Activated T-helper 1 cell treated with Interleukin-2 at 50 U/mL for 16 hours (primary cell): Measurements from ENCODE around the gene MRPL14.

Experiments used
- DNase-seq: peaks from one replicate; pipeline ENCODE4 v3.0.0-alpha.2; 2020; ENCODE audit warnings: low read depth

Gene MRPL14

DNA sequence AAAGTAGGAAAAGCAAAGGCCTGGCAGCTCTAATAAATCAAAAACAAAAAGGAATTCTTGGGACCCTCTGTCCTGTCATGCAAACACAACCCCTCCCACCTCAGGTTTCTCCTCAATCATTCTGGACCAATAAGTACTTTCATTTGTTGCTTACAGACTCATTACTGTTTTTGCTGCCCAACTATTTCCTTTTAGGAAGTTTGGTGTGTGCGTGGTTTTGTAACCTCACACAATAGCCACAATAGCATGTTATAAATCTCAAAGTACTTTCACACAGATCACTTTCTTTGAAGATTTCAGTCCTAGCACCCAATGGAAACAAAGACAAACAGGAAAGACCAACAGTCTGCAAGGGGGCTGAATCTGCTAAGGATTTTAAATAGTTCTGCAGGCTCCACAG is 4.5 kb downstream of the MRPL14 start:
- no peak for DNase-seq

DNA sequence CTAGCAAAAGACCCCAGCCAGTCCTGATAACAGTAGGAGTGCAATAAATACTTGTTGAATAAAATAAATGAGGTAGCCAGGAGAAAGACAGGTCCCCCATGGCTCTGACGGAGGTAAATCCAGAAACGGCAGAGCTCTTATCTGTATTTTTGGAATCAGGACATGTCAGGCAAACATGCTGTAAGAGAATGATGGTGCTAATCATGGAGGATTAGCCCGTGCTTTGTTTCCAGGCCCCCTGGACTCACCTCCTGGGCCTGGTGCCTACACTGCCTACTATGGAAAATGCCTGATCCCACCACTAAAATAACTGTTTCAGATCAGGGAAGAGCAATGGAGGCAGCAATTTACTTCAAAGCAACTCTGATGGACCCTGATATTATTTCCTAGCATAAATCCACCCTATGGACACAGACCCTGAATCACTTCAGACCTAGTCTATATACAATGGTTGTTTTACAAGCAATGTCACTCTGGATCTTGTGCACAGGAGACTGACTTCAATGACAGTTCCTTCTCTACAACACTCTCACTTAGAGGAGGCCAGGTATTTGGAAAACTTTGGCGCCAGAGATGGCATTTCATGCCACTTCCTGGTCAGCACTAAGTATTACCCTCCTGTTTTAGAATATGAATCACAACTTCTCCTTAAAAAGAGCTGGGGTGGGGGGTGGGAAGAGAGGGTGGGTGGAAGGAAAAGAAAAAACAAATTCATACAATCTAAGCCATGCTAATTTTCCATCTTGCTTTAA is 6.4 kb downstream of the MRPL14 start:
- no peak for DNase-seq

DNA sequence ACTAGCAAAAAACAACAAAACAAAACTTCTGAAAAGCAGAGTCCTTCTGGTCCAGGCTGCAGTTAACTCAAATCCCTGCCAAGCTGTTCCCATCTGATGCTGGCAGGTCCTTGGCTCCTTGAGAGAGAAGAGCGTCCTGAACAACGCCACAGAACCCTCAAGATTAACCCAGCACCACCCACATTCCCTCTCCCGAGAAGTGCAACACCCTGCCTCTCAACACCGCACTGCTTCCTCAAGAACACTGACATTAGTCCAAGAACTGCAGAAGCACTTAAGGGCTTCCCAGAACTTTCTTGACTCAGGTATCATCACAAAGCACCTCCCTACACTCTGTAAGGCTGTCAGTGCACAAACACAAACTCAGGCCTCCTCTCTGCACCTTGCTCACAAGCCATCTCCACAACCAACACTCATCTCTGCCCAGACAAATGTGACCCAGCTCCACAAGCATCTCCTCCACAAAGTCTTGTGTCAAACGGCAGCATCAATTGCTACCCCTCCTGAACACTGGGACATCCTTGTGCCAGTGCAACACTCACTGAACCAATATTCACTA is 7.5 kb downstream of the MRPL14 start:
- no peak for DNase-seq

- no peak for DNase-seq
These were observed 9.7 kb downstream of the MRPL14 start for GRCh38 chr6:44117397-44118128.

DNA sequence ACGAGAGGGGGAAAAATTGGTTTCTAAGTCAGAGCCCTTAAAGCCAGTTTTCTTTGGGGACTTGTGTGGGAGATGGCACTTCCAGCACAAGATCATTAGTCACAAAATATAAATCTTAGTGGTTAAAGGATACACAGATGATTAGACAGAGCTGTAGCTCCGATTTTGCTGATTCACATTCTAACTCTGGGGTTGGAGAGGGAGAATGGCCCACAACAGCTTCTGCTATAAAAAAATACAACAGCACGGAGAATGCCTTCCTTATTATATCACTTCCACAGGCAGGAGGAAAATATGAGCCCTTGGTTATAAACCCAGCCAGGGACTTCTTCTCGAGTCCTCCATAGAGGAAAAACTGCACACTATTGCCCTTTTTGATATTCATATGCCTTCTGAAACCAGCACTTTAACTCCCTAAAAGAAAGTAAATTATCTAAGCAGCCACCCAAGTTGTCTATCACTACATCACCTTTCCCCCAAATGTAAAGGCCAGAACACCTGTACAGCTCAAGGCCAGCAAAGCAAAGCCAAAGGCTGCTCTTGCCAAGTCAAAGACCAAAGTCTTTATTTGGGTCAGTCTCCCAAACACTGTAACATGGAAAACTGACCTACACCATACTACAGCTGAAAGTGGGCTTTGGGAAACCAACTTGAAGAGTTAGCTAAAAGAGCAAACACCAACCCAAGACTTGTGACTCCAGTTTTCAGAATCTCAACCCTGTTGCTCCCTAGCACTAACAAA is 10.4 kb downstream of the MRPL14 start:
- DNase-seq = no peak

GRCh38 chr6:44115866-44116265 is 11.4 kb downstream of the MRPL14 start:
- DNase-seq = no peak

- DNase-seq = no peak
These were observed 13.8 kb downstream of the MRPL14 start for GRCh38 chr6:44113414-44113813.

GRCh38 chr6:44111434-44112417 is 15.5 kb downstream of the MRPL14 start:
- no peak for DNase-seq

DNA sequence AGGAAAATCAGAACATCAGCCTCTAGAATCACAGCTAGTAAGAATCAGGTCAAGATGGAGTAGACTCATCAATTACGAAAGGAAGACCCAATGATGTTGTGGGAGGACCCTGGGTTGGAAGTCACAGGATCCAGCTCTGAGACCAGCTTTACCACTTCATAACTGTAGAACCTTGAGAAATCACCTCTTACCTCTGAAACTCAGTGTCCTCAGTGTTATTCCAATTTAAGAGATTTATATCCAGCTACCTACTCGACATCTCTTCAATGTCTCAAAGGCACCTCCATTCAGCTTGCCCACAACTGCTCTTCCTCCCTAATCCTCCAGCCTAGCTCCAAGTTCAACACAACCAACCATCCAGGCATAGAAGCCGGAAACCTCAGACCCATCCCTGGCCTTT is 16.3 kb downstream of the MRPL14 start:
- DNase-seq = no peak

DNA sequence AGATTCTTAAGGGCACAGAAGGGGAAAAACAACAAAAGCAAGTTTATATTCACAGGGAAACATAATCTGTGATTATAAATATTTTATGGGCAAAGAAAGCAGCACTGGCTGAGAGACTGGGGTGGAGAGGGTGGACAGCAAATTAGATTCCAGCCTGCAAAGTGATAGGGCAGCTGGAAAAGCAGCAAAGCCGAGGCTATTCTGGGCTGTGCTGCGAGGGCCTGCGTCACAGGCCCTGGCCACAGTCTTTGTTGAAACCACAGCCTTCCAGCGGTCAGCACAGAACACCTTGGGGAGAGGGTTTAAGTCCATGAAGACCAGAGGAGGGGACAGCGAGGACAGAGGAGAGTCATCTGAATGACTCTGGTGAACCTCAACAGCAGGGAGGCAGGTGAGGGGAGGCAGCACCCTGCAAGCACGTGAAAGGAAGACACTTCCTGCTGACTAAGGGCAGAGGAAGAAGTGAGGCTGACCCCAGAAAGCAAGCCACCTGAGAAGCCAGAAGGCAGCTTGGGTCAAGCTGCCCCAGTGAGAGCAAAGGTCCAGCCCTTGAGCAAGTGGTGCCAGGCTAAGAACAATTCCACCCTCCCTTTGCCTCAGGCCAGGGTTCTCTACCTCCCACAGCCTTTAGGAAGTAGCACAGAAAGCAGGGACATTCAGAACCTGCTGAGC is 17.1 kb downstream of the MRPL14 start:
- no peak for DNase-seq

GRCh38 chr6:44109212-44109611 is 18.0 kb downstream of the MRPL14 start:
- DNase-seq = no peak

GRCh38 chr6:44108471-44108870 is 18.8 kb downstream of the MRPL14 start:
- DNase-seq = no peak

DNA sequence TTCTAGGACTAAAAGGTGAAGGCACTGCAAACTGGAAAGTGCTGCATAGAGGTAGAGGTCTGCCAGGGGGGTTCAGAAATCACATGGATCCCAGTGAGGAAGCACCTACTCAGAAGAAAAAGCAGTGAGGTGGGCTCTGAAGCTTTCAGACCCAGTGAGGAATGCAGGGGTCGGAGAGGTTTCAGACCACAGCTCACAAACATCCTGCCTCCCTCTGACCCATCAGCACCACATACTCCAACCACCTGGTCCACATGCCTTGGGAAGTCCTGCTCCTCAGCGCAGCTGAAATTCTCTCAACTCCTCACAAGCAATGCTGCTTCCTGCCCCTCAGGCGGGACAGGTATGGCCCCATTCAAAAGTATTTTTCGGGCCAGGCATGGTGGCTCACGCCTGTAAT is 20.2 kb downstream of the MRPL14 start:
- no peak for DNase-seq

GRCh38 chr6:44105993-44106740 is 21.1 kb downstream of the MRPL14 start:
- DNase-seq = no peak

DNA sequence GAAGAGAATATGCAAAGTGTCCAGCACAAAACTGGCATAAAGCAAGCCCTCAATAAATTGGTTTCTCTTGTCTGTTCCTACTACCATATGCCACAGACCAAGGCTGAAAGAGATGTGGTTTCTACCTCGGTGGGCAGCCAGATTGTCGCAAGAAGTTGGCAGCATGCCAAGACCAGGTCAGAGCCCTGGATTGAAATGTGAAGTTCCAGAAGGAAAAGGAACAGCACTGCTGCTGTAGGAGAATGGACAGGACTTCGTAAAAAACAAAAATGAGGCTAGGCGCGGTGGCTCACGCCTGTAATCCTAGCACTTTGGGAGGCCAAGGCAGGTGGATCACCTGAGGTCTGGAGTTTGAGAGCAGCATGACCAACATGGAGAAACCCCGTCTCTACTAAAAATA is 22.1 kb downstream of the MRPL14 start:
- no peak for DNase-seq

GRCh38 chr6:44104481-44105021 is 22.7 kb downstream of the MRPL14 start:
- no peak for DNase-seq

DNA sequence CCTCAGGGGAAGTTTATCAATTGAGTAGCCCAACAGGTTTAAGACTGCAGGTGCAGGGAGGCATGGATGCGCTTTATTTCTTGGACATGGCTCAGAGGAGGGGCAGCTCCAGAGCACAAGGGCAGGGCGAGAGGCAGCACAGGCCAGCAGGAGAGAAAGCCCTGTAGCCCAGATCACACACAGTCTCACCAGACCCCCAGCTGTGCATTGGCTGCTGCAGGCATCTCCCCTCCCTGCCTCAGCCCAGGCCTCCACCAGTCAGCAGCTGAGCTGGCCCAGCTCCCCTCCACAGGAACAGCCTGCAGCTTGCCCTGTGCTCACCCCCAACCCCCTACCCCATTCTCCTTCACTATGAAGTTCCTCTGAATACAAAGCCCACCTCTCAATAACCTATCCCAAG is 24.7 kb downstream of the MRPL14 start:
- DNase-seq = no peak

- no peak for DNase-seq
These were observed 25.4 kb downstream of the MRPL14 start for GRCh38 chr6:44101832-44102231.

- DNase-seq = no peak
These were observed 27.1 kb downstream of the MRPL14 start for GRCh38 chr6:44100088-44100550.

GRCh38 chr6:44099192-44099591 is 28.1 kb downstream of the MRPL14 start:
- no peak for DNase-seq
